Stimulated activated CD8-positive, alpha-beta memory T cell treated with anti-CD3 and anti-CD28 coated beads, Interleukin-15, amount 100 ng/mL, for 48 hours (primary cell): ENCODE data around the gene SULT2B1.
"Not testable (repeated sequence)": the region's sequence is repeated elsewhere in the genome, so short reads cannot be mapped to it uniquely, and the experiment has no call there.

Experiments
- DNase-seq, 2 donors: peaks; one replicate each; pipeline ENCODE4 v3.0.0-alpha.2; 2020; ENCODE audit warnings: low read depth in 2 of 2

The SULT2B1 gene

DNA sequence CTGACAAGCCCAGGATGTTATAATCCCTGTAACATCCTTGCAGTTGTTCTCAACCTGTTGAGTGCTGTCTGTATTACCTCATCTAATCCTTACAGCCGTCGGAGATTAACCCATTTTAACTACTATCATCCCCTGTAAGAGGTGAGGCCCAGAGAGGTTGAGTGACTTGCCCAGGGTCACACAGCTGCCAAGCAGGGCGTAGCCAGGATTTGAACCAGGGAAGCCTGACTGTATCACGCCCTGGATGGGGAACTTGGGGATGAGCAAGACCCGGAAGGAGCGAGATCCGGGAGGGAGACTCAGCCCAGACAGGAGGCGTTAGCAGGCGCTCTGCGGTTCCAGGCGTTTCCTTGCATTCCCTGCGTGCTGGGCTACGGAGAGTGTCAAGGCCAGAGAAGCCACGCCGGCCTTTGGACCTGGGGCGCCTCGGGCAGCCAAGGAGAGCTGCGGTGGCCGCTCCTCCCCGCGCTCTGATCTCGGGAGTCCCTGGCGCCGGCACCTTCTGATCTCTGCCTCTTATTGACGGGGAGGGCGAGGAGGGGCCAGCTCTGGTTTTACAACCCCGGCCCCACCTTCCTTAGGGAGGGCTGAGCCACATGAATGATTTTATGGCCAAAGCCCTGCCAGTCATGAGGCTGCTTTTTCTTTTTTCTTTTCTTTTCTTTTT is 6.2 kb downstream of the SULT2B1 start:
- DNase-seq, result no peak

DNA sequence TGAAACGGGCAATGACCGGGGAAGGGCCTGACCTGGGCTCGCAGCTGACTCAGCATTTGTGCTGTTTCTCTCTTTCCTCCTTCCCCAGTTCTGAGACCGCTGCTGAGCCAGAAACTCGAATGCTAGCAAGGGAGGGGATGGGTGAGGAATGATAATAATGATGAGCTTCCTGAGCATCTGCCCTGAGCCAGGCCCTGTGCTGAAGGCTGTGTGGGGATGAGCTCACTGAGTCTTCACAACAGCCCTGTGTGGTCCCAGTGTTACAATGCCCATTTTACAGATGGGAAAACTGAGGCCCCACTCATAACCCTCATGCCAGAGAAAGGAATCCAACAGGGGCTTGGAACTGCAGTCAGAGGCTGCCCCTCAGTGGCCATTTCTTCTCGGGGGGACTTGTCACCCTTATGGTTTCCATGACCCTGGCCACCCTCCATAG is 8.1 kb downstream of the SULT2B1 start:
- no peak for DNase-seq

DNA sequence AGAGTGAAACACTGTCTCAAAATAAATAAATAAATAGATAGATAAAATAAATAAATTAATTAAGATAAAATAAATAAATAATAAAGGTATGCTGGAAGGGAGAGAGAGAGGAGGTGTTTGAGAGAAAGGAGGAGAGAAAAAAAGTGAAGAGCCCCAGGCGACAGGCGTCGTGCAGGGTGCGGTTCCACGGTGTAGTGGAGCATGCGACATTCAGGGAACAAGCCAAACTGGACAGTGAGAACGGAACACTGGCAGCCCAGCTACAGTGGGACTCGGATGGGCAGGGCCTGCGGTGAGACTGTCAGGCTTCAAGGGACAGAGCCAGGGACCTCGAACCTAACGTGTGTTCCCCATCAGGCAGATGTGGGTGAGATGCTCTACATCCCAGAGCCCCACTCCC is 9.4 kb downstream of the SULT2B1 start:
- DNase-seq, result no peak

DNA sequence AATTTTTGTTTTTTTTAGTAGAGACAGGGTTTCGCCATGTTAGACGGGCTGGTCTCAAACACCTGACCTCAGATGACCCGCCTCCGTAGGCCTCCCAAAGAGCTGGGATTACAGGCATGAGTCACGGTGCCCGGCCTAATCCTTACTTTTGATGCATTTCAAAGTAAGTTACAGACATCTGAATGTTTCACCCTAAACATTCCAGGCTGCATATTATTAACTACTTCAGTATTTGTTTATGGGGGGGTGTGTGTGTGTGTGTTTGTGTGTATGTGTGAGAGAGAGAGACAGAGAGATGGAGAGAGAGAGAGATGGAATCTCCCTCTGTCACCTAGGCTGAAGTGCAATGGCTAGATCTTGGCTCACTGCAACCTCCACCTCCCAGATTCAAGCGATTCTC is 13.1 kb downstream of the SULT2B1 start:
- no peak for DNase-seq

DNA sequence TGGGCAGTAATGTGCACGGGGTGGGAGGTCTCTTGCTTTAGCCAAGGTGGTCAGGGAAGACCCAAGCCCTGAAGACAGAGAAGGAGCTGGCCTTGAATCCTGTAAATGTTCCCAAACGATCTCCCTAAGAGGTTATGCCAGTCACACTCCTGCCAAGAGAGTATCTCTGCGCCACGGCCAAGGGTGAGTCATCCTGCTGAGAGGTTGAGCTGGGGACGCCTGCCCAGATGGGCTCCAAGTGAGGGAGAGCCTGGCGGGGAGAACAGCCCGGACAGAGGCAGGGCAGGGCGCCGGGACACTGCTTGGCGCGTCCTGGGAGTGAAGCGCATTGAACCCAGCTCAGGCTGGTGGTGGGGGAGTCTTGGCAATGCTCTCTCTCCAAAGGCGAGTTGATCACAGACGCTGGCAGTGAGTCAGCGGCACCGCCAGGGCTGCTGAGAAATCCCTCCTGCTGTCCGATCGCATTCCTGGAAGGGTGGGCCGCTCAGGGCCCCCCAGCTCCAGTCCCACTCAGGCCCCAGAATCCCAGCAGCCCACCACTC is 16.4 kb downstream of the SULT2B1 start:
- DNase-seq, result no peak

DNA sequence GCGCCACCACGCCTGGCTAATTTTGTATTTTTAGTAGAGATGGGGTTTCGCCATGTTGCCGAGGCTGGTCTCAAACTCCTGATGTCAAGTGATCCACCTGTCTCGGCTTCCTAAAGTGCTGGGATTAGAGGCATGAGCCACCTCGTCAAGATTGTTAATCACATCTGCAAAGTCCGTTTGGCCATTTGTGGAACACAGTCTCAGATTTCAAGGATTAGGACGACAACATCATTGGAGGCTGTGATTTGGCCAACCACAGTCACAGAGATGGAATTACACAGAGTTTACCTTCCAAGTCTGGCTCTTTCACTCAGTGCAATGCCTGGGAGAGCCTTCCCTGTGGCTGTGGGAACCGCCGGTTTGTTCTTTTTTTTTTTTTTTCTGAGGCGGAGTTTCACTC is 17.8 kb downstream of the SULT2B1 start:
- DNase-seq, result no peak

DNA sequence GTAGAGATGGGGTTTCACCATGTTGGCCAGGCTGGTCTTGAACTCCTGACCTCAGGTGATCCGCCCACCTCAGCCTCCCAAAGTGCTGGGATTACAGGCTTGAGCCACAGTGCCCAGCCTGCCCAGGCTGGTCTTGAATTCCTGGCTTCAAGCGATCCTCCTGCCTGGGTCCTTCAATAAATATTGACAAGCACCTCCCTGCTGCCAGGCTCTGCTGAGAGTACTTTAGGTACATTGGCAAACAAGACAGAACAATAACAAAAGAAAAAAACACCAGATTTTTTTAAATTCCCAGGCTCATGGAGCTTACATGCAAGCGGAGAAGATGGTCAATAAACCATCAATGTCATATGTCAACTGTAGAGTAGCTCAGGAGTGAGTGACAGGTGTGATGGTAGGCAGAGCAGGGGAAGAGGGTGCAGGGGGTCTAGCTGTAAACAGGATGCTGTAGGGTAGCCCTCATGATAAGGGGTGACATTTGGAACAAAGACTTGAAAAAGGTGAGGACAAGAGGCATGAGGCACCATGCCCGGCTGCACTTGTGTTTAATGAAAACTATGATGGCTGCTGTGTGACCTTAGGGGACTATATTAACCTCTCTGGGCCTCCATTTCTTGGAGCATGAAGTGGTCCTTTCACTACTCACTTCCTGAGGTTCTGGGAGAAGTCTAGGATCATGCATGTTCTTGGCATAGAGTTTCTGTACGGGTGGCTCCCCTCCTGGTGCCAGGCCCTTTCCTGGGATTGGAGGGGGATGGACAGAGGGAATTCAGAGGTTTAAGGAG is 19.6 kb downstream of the SULT2B1 start:
- DNase-seq, result no peak

DNA sequence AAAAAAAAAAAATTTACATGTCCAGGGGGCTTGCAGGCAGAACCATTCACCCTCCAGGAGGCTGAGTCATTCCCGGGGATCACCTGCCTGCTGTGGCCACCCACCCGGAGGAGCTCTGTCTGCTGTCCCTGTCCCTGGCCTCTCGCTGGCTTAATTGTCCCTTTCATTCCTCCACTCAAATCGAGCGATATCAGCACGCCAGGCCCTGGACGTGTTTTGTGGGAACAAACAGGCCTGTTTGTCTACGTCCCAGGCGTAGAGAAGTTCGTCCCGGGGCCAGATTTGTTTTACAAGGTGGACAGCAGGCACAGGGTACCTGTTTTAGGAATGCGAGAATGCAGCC is 21.2 kb downstream of the SULT2B1 start:
- DNase-seq, result no peak

DNA sequence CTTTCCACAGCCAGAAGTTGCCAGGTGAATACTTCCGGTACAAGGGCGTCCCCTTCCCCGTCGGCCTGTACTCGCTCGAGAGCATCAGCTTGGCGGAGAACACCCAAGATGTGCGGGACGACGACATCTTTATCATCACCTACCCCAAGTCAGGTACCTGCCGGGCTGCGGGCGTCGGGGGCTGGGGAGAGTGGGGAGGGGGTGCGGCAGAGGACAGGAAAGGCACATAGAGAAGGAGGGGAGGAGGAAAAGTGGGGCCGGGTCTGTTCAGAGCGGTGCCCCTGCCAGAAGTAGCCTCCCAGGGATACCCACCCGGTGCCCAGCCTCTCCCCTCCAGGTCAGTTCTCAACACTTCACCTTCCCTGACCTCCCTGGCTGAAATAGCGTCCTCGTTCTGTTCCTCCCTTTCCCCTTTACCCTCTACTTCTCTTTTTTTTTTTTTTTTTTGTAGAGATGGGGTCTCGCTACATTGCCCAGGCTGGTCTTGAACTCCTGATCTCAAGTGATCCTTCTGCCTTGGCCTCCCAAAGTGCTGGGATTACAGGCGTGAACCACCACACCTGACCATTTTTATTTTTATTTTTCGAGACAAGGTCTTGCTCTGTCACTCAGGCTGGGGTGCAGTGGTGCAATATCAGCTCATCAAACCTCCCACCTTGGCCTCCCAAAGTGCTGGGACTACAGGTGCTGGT is 24.1 kb downstream of the SULT2B1 start:
- no peak for DNase-seq

DNA sequence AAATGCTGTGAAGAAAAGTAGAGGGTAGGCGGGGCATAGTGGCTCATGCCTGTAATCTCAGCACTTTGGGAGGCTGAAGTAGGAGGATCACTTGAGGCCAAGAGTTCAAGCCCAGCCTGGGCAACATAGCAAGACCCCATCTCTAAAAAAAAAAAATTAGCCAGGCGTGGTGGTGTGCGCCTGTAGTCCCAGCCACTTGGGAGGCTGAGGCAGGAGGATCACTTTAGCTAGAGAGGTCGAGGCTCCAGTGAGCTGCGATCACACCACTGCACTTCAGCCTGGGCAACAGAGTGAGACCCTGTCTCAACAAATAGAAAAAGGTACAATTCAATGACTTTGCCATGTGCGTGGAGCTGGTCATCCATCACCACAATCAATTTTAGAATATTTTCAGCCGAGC is 25.9 kb downstream of the SULT2B1 start:
- not testable (repeated sequence) for DNase-seq

DNA sequence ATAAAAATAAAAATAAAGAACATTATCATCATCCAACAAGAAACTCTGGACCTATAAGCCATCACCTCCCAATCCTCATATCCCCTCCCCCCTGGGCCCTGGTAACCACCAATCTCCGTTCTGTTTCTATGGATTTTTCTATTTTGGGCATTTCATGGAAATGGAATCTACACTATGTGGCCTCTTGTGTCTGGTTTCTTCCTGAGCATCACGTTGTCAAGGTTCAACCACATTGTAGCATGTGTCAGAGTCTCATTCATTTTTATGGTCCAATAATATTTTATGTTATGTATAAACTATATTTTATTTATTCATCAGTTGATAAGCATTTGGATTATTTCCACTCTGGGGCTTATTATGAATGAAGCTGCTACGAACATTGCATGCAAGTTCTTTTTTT is 26.9 kb downstream of the SULT2B1 start:
- no peak for DNase-seq

DNA sequence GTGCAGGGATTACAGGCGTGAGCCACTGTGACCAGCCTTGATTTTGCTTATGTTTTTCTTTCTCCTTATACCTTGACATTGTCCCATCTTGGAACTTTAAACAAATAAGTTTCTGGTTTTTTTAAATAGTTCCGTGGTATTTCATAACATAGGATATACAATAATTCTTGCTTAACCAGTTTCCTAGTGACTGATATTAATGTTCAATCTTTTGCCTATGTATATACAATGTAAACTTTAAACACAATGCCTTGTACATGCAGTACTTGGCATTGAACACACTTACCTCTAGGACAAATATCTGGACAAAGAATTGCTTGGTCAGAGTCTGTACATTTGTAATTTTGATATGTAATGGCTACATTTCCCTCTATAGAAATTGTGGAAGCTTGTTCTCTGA is 30.2 kb downstream of the SULT2B1 start:
- DNase-seq, result no peak

DNA sequence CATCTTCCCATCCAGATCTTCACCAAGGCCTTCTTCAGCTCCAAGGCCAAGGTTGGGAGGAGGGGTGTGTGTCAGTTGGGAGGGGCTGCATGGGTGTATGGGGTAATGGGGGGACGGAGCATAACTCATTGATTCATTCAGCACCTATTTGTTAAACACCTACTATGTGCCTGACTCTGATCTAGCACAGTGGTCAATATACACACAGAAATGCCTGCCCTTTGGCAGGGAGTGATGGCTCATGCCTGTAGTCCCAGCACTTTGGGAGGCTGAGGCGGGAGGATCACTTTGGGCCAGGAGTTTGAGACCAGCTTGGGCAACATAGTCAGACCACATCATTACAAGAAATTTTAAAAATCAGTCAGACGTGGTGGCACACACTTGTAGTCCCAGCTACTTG is 35.4 kb downstream of the SULT2B1 start:
- DNase-seq, result no peak

DNA sequence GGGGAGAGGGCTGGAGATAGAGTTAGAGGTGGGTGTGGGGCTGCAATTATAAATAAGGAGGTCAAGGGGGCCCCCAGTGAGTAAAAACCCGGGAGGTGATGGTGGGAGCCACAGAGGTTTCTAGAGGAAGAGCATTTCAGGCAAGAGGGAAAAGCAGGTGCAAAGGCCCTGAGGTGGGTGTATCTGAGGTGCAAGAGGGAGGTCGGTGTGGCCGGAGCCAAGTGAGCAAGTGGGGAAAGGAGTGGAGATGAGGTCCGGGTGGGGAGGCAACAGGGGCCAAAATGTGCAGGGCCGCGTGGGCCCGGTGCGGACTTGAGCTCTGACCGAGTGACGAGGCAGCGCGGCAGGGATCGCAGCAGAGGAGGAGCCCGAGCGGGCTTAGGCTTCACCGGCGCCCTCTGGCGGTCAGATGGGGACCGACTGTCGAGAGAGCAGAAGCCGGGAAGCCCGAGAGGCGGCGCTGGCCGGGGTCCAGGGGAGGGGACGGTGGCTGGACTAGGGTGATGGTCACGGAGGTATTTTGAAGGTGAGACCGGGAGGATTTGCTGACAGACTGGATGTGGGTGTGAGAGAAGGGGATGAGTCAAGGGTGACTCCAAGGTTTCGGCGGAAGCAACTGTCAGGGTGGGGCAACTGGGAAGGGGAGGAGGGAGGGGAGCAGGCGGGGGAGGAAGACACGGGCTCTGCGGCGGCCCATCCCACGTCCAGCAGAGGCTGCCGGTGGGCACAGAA is 36.9 kb downstream of the SULT2B1 start:
- DNase-seq, result peak; percentile 72 to 74

DNA sequence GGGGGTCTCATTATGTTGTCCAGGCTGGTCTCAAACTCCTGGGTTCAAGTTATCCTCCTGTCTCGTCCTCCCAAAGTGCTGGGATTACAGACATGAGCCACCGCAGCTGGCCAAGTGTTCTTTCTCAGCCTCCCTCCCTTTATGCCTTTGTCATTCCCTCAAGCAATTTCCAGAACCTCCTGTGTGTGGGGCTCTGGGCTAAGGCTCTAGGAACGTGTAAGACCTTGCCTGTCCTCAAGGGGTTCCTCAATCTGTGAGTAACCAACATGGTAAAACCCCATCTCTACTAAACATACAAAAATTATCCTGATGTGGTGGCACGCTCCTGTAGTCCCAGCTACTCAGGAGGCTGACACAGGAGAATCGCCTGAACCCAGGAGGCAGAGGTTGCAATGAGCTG is 39.0 kb downstream of the SULT2B1 start:
- DNase-seq, result no peak

DNA sequence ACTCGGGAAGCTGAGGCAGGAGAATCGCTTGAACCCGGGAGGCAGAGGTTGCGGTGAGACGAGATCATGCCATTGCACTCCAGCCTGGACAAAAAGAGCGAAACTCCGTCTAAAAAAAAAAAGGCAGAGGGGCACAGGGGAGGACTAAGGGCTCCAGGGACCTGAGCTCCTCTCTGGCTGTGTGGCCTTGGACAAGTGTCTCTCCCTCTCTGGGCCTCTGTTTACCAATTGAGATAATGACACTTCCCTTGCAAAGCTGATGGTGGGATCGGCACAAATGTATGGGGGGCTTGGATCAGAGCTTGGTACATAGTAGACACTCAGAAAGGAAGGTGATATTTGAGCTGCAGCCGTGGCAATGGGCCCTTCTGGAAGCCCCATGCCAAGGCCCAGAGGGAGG is 43.2 kb downstream of the SULT2B1 start:
- no peak for DNase-seq

DNA sequence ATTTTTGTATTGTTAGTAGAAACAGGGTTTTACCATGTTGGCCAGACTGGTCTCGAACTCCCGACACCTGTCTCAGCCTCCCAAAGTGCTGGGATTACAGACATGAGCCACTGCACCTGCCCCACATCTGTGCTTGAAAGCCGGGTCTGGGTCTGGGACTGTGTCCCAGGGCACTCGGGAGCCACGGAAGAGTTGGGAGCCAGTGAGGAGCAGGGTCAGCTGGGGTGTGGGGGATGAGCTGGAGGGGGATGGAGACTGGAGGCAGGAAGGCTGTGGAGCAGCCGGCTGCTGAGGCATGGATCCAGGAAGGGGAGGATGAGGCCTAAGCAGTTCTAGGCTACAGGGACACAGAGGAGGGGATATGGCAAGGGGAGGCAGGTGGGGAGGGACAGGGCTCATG is 43.9 kb downstream of the SULT2B1 start:
- DNase-seq, result no peak

DNA sequence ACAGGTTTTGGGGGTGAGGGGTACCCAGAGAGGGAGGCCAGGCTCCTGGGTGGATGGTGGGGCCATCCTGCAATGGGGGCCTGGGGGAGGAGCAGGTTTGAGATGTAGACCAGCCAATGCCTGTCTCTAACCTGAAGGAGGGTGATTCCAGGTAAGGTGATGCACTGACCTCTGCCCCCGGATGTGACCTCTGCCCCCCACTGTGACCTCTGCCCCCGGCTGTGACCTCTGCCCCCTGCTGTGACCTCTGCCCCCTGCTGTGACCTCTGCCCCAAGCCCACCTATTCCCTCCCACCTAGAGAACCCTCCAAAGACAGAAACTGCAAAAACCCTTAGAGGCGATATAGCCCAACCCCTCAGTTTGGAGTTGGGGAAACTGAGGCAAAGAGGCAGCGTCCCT is 44.3 kb downstream of the SULT2B1 start:
- no peak for DNase-seq

DNA sequence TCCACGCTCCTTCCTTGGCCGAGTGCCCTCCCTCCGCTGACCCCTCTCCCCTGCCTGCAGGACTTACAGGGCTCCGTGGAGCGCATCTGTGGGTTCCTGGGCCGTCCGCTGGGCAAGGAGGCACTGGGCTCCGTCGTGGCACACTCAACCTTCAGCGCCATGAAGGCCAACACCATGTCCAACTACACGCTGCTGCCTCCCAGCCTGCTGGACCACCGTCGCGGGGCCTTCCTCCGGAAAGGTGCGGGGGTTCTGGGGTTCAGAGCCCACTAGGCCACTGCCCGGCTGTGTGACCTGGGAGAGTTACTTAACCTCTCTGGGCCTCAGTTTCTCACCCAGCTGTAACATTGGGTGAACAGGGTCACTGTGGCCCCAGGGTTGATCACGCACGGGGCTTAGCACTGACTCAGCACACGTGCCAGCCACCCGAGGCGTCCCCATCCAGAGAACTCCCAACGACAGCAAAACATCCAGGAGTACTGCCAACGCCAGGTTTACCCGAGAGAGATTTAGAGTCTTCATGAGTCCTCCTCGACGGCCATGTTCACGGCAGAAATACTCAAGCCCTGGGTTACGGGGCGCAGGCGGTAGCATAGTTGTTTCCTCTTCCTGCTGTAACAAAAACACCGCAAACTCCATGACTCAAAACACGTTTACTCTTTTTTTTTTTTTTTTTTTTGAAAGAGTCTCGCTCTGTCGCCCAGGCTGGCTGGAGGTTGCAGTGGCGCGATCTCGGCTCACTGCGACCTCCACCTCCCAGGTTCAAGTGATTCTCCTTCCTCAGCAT is 44.9 kb downstream of the SULT2B1 start:
- no peak for DNase-seq

DNA sequence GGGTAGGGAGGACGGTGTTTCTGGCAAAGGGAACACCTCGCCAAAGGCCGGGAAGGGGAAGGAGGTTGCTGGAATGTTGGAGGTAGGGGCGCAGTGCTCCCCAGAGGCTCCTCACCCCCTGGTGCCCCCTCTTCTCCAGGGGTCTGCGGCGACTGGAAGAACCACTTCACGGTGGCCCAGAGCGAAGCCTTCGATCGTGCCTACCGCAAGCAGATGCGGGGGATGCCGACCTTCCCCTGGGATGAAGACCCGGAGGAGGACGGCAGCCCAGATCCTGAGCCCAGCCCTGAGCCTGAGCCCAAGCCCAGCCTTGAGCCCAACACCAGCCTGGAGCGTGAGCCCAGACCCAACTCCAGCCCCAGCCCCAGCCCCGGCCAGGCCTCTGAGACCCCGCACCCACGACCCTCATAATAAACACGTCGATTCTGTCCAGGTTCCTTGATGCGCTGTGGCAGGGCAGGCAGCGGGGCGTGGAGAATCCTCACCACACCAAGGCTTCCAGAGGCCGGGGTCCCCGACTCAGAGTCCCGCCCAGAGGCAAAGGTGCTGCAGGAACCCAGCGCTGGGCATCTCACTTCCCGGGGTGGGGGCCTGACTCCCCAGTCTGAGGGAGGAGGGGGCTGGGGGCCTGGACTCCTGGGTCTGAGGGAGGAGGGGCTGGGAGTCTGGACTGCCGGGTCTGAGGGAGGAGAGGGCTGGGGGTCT is 47.2 kb downstream of the SULT2B1 start:
- no peak for DNase-seq
